K562 (cell line): ENCODE measurements around the gene SLC25A48.

Source experiments
- ATF3 ChIP-seq, 2 experiments: fragments of 450-650 bp in 1 of 2; sonication (generic) in 1 of 2; formaldehyde crosslinking in 1 of 2; IDR thresholded peaks in 1 of 2; conservative IDR thresholded peaks in 1 of 2; 2 replicates each; pipeline versions ENCODE4 v1.6.1 to v1.8.1; 2016 to 2023; ENCODE audit warnings: mild to moderate bottlenecking in 2 of 2, moderate library complexity in 2 of 2, inconsistent platforms in 1 of 2, missing genetic modification reagents in 1 of 2
- CBX3 ChIP-seq, 2 experiments: IDR thresholded peaks; 1 replicate in 1 of 2; 2 replicates in 1 of 2; pipeline ENCODE4 v1.6.1; 2012; ENCODE audit warnings: inconsistent platforms in 2 of 2, low read length in 2 of 2, borderline replicate concordance in 1 of 2, control low read depth in 1 of 2
- FOXA1 ChIP-seq: fragments of 450-650 bp; IDR thresholded peaks from 2 replicates; pipeline ENCODE4 v1.6.1; 2016; ENCODE audit warnings: mild to moderate bottlenecking, borderline replicate concordance
- MXI1 ChIP-seq: IDR thresholded peaks from 2 replicates; pipeline ENCODE4 v1.6.1; 2011; ENCODE audit warnings: low read depth, mild to moderate bottlenecking, improper control_type of control experiment, low read length
- NFYB ChIP-seq: IDR thresholded peaks from 2 replicates; pipeline ENCODE4 v1.6.1; 2011; ENCODE audit warnings: mild to moderate bottlenecking, moderate library complexity; ENCODE audit not compliant: insufficient read length; ENCODE audit errors: extremely low read depth
- PTBP1 ChIP-seq: fragments of 200-400 bp; formaldehyde crosslinking; IDR thresholded peaks from 2 replicates; pipeline ENCODE4 v1.6.1; 2017; ENCODE audit warnings: low read depth, low read length
- REST ChIP-seq, 2 experiments: fragments of 450-650 bp; formaldehyde crosslinking in 1 of 2; IDR thresholded peaks; 2 replicates each; pipeline versions ENCODE4 v1.4.0 to v1.6.1; 2014 to 2020; ENCODE audit warnings: mild to moderate bottlenecking in 2 of 2, borderline replicate concordance in 1 of 2, low read depth in 1 of 2
- SLC30A9 ChIP-seq: fragments of 250-450 bp; sonication (Bioruptor Pico); IDR thresholded peaks from 2 replicates; pipeline ENCODE4 v1.8.0; 2022; ENCODE audit warnings: mild to moderate bottlenecking, moderate library complexity
- ZNF407 ChIP-seq: fragments of 450-650 bp; IDR thresholded peaks from 2 replicates; pipeline ENCODE4 v1.6.1; 2016; ENCODE audit warnings: low read depth

GRCh38 chr5:135864503-135865435, 30.3 kb downstream of the SLC25A48 start:
- TF ChIP-seq CBX3 (IDR thresholded peaks at IDR 0.05; ENCODE audit: borderline replicate concordance in 1 of 2, low read length in 2 of 2) (no peak), ATF3 (IDR thresholded peaks at IDR 0.05) (no peak), ATF3 (CRISPR knock-in tag; conservative IDR thresholded peaks at IDR 0.05) (no peak), NFYB (no peak), MXI1 (no peak), PTBP1 (no peak), FOXA1 (no peak), SLC30A9 (CRISPR knock-in tag) (no peak), ZNF407 (no peak), REST (IDR thresholded peaks at IDR 0.05; ENCODE audit: borderline replicate concordance) (no peak), REST (CRISPR knock-in tag; IDR thresholded peaks at IDR 0.05; ENCODE audit: low read depth) (no peak)
